Inflammatory macrophage treated with lipopolysaccharide for 4 hours (primary cell): ENCODE measurements around the gene RGS3.

ENCODE experiments used
- DNase-seq: peaks from one replicate; pipeline ENCODE4 v3.0.0-alpha.2; 2020

RGS3 gene

GRCh38 chr9:113608082-113608685, 144.7 kb downstream of the RGS3 start:
- no peak for DNase-seq

DNA sequence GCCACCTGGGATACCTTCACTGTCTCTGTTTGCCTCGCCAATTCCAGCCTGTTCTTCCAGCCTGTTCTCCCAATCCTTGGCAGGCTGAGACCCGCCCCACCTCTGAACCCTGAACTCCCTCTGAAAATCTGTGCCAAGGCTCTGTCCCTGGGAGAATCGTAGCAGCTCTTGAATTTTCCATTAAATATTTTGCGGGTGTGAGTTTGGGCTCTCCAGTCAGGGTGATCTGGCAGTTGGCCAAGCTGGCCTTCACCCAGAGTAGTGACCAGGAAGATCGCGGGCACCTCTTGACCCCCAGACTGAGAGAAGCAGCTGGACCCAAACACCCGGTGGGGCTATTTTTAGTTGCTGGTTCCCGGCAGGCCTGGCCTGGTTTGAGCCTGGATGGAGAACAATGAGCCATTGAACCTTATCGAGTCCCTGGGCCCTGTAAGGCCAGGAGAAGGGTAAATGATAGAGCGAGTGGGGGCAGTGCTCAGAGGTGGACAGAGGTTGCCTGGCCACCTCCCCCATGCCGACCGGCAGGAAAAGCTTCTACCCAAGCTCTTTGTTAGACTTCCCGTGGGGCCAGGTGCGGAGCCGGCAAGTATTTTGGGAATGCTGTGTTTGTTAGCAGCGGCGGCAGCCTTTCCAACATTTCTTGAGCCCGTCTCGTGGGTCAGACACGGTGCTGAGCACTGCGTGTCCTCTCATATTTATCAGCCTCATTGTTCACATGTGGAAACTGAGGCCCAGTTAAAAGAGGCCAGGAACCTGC, 146.2 kb downstream of the RGS3 start:
- no peak for DNase-seq

DNA sequence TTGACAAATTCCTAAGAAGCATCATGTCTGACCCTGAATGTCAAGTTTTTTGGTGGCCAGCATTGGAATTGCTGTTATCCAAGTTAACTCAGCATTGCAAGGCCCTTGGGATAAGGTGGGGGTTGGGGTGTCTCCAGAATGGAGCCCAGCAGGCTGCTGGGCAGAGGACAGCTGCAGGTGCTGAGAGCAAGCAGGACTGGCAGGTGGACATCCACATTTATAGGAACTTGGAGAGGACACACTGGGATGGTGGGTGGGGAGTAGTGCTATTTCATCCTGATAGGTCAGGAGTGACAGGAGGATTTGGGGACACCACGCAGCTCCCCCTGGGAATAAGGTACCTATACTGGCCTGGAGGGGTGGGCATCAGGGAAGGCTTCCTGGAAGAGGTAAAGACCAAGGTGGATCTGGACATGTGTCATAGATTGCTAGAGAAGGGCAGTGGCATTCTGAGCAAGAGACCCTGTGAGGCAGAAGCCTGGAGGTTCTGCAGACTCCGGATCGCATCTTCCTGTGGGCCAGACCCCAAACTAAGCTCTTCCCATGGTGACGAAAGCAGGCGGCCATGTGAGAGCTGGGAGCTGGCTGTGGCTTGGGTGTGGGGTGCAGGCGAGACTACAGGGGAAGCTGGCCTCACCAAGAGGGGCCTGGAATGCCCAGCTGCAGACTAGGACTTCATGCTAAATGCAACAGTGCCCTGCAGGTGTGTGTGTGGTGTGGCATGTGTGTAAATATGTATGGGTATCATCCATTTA, 148.1 kb downstream of the RGS3 start:
- DNase-seq: no peak

- DNase-seq: no peak
Measured at GRCh38 chr9:113612216-113612747, 148.8 kb downstream of the RGS3 start.

- no peak for DNase-seq
Measured at GRCh38 chr9:113612828-113613227, 149.3 kb downstream of the RGS3 start.

GRCh38 chr9:113613815-113614413, 150.4 kb downstream of the RGS3 start:
- DNase-seq: no peak

- peak; percentile 68 for DNase-seq
Measured at GRCh38 chr9:113614843-113615648, 151.5 kb downstream of the RGS3 start.

- DNase-seq: no peak
Measured at GRCh38 chr9:113616116-113616515, 152.6 kb downstream of the RGS3 start.

DNA sequence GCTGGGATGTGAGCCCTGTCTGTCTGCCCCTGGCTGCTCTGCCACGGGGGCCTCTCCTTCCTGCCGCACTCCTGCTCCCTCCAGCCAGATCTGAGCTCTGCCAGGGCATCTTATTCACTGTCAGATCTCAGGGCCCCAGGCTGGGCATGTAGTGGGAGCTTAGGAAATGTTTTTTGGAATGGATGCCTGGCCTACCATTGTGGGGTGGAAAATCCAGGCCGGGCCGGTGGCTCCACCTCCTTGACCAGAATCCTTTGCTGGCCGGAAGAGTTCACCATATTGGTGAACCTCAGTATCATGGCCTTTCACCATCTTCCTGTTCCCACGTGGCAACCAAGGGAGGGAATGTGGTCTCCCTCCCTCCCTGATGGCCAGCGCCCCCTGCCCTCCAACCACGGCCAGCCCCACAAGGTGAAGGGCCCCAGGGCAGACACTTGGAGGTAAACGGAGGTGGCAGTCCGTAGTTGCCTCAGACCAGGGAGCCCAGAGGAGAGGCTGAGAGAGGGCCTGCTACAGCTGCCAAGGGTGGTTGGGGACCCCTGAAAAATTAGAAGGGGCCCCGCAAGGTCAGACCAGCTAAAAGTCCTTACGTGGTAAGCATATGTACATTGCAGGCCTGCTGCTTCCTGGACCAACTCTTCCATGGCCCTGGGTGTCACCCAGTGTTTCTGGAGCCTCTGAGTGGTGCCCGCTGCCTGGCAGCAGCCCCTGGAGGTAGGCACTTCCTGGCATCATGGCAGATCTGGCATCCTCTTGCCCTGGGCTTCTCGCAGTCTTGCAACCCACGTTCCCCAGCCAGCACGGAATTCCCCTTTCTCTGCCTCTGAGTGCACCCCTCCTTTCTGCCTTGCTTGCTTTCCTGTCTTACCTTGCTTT, 153.3 kb downstream of the RGS3 start:
- no peak for DNase-seq

DNA sequence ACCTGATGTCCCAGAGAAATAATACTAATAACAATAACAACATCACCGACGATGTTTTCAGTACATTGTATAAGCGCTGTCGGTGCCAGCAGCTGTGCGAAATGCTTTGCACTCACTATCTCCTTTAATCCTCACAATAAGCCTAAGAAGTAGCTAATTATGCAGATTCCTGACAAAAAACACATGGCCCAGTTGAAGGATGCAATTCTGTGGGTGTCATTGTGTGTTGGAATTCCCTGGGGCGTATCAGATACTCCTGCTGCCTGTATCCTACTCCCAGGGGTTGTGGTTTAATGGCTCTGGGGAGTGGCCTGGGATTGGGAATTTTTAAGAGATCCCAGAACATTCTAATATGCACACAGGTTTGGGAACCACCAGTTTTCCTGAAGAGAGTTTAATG, 154.0 kb downstream of the RGS3 start:
- no peak for DNase-seq

DNA sequence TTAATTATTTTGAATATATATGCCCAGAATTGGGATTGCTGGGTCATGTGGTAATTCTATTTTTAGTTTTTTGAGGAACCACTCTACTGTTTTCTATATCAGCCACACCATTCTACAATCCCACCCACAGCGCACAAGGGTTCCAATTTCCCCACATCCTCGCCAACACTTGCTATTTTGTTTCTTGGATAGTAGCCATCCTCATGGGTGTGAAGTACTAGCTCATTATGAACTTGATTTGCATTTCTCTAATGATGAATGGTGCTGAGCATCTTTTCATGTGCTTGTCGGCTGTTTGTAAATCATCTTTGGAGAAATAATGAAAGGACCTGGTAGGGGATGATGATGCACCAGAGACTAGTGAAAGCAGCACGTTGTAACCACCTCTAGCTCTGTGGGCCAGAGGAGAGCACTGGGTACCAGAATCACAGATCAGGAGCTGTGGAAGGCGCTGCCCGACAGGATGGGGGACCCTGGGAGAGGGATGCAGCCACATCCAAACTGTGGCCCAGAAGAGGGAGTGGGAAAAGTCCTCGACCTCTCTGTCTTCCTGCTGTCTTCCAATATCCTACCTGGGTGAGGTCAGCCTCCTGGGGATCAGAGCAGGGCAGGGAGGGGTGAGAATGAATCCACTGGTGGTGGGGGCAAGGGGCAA, 155.4 kb downstream of the RGS3 start:
- DNase-seq: no peak

GRCh38 chr9:113619491-113620376, 156.2 kb downstream of the RGS3 start:
- DNase-seq: no peak

DNA sequence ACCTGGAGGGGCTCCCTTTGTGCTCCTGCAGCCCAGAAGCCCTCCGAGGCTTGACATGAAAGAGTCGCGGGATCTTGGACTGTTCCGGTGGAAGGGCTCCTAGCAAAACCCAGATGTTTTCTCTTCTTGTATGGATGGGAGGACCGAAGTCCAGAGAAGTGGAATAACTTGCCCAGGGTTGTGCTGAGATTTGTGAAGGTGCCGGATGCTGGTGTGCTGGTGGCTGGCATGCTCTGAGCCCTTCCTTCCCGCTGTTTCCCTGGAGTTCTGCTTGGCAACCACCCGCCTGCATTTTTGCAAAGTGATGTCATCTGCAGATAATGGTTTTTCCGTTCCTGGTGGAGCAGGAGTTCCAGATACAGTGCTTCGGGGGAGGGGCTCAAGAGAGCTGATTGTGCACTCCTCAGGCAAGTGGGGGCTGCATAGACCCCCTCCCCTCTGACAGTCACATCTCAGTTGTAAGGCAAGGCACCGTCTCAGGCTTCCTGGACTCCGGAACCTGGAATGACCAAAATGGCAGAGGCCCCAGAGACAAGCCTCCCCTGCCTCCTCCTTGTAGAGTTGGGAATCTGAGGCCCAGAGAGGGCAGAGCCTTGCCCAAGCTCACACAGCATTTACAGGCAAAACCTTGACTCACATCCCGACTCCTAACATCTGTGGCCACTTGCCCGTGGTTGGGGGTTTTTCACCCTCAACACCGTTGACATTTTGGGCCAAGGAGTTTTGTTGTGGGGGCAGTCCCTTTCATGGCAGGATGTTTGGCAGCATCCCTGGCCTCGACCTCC, 157.0 kb downstream of the RGS3 start:
- DNase-seq: no peak

GRCh38 chr9:113621309-113621791, 157.8 kb downstream of the RGS3 start:
- no peak for DNase-seq

DNA sequence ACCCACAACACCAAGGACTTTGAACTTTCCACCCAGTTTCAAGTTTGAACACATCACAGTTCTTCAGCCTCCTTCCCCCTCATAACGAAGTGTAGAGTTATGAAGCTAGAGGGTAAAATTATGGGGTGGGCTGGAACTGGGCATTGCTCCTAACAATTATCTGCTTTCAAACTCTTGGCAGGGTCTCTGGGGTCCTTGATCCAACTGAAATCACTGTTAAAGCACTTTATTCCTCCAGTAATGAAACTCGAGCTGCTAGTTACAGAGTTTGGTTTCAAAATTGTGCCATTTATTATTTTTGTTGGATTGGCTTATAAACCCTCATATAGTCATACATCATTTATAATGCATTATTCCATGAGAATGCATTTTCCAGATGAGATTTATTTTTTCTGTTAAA, 158.5 kb downstream of the RGS3 start:
- DNase-seq: no peak

- DNase-seq: peak; percentile 56
Measured at GRCh38 chr9:113622600-113623400, 159.3 kb downstream of the RGS3 start.

DNA sequence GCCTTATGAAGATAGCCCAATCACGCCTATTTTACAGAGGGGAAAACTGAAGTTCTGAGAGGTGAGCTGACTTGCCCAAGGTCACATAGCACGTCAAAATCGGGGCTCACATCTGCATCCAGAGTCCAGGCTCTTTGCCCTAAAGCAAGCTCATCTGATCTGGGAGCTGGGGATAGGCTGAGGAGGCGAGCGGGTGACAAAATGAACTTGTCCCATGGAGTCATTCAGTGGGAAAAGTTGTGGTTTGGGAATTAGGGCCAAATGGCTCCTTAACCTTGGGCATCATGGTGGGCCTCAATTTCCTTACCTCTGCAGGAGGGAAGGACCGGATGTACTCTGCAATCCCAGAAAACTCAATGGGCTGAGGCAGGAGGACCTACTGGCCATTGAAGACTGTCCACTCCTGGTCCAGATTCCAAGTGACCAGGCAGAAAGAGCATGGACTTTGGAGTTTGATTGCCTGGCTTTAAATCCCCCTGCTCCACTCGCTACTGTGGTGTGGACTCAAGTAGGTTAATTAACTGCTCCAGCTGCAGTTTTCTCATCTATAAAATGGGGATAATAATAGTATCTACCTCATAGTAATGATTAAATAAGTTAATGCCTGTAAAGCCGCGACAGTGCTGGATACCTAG, 160.4 kb downstream of the RGS3 start:
- DNase-seq: no peak
